HG03521 (cell line): ENCODE data around the gene GH1.
"Not testable (repeated sequence)": the region's sequence is repeated elsewhere in the genome, so short reads cannot be mapped to it uniquely, and the experiment has no call there.

Experiments
- ATAC-seq: cut with Tn5 transposase; IDR thresholded peaks from one replicate; pipeline ENCODE4 v1.9.1; 2021; ENCODE audit warnings: mild to moderate bottlenecking, moderate library complexity; ENCODE audit not compliant: unreplicated experiment

The GH1 gene

DNA sequence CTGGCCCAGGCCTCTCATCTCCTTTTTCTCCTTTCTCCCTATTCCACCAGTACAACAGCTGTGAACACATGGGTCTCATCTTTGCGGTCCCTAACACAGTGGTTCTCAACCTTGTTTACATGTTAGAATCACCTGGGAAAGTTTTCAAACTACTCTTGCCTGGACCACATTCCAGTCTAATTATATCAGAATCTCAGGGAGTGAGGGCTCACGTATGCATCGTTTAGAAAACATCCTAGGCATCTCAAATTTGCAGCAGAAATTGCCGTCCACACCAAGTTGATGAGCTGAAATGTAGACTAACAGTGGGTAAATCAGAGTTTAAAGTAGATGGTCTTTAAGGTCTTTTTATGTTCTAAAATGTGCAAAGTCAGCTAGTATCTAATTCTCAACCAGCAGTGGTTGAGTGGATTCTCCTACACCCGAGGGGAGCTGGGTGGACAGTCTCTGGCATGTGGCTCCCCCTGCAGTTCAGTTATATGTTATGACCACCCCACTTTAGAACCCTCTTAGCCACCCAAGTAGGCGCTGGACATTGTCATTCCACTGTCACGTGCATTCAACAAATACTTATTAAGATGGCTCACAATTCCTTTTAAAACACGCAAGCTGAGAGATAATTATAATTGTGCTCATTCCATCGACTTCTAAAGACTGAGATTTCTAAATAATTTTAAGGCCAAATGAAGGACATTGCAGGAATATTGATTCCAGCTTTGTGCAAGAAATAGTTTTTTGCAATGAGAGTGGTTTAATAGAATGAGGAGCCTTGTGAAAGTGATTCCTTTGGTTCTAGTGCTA lies 48.9 kb downstream of the GH1 start:
- ATAC-seq, result not testable (repeated sequence)
